SU-DHL-6 (cell line): ENCODE data around the gene ABHD17A.

Experiments used
- EZH2phosphoT487 ChIP-seq: fragments of 200-600 bp; sonication (generic), shearing (Covaris generic); conservative IDR thresholded peaks from 2 replicates; pipeline ENCODE4 v1.6.1; 2018; ENCODE audit warnings: mild to moderate bottlenecking, antibody characterized with exemption, low read length, moderate library complexity, mixed read lengths
- TF ChIP-seq, protein P1 (sequence below): fragments of 200-600 bp; sonication (generic); IDR thresholded peaks from one replicate; pipeline ENCODE4 v1.5.1; 2017; ENCODE audit warnings: antibody characterized with exemption, mild to moderate bottlenecking, low read length, moderate library complexity; ENCODE audit not compliant: insufficient read depth, poor library complexity, severe bottlenecking

DNA sequence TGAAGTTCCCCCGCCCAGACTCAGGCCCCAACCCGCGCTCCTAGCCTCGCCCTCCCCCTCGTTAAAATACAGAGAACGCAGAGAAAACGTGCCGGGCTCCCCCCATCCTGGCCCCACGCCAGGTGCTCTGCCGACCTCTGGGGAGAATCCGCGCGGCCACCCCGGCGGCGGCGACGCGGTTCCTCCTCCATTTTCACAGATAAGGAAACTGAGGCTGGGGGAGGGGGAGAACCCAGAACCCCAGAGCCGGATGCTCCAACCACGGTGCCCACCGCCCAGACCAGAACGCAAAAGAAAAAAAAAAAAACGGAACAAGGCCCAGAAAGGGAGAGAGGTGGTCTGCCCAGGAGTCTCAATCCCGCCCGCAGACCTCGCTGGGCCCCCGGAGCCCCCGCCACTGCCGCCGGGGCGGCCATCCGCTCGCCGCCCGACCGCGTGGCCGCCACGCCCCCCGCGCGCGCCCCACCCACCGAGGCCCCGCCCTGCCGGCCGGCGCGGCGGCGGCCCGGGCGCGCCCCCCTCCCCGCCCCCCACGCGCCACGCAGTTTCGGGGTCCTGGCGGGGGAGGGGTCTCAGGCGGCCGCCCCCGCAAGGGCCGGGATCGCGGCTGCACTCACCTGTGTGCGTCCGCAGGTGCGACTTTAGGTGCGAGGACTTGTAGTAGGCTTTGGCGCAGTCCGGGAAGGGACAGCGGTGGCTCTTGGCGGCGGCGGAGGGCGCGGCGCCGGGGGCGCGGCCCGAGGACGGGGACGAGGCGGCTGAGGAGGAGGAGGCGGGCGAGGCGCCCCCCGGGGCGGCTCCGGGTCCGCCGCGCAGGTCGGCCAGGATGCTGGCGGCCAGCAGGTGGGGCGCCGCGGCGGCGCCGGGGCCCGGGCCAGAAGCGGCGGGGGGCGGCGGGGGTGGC, 22.6 kb downstream of the ABHD17A start:
- TF ChIP-seq, protein P1, sequence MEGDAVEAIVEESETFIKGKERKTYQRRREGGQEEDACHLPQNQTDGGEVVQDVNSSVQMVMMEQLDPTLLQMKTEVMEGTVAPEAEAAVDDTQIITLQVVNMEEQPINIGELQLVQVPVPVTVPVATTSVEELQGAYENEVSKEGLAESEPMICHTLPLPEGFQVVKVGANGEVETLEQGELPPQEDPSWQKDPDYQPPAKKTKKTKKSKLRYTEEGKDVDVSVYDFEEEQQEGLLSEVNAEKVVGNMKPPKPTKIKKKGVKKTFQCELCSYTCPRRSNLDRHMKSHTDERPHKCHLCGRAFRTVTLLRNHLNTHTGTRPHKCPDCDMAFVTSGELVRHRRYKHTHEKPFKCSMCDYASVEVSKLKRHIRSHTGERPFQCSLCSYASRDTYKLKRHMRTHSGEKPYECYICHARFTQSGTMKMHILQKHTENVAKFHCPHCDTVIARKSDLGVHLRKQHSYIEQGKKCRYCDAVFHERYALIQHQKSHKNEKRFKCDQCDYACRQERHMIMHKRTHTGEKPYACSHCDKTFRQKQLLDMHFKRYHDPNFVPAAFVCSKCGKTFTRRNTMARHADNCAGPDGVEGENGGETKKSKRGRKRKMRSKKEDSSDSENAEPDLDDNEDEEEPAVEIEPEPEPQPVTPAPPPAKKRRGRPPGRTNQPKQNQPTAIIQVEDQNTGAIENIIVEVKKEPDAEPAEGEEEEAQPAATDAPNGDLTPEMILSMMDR: no peak
- no peak for TF ChIP-seq EZH2phosphoT487
